Right kidney (tissue), 1 donor: ENCODE results near the gene GNS.
"Not testable (repeated sequence)": the region's sequence is repeated elsewhere in the genome, so short reads cannot be mapped to it uniquely, and the experiment has no call there.

Experiments
- DNase-seq: peaks from one replicate; pipeline ENCODE4 v3.0.0-alpha.2; 2016

The GNS gene

DNA sequence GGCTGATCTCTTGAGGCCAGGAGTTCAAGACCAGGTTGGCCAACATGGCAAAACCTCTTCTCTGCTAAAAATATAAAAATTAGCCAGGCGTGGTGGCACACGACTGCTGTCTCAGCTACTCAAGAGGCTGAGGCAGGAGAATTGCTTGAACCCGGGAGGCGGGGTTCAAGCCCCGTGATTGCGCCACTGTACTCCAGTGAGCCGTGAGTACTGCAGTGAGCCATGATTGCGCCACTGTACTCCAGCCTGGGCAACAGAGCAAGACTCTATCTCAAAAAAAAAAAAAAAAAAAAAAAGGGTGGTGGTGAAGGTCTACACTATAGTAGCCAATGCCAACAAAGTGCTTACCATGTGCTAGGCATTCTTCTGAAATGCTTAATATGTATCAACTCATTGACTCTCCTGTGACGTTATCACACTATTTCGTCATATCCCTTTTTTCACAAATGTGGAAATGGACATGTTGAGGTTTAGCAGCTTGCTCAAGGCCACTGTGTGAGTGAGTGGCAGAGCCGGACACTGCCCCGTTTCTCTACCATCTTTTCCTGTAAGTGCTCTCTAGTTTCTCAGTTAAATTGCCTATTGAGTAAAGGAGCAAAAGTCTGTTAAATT is 59.6 kb downstream of the GNS start:
- DNase-seq = no peak

DNA sequence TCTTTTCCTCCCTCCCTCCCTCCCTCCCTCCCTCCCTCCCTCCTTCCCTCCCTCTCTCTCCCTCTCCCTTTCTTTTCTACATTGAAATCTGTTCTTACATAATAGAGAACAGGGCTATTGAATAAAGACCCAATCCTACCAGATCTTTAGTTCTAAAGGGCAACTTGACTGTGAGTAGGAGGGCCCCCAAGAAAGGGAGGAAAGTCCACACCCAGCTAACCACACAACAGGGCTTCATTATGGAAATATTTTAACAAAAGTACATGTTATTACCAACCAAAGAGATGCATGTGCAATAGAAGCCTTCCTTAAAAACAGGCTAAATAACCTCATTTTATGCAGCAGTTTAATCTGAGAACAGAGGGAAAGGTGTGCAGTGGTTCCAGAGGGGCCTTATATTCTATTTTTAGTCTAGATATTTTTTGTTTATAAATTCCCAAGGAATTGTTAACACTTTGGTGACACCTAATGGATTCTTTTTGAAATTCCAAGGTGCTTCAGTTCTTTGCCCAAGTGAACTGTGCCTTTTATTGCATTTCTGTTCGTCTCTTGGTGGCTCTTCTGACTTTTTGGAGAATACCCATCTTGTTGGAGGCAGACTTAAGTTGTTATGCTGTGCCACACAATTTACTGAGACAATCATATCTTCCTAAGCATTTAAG is 63.0 kb downstream of the GNS start:
- no peak for DNase-seq

DNA sequence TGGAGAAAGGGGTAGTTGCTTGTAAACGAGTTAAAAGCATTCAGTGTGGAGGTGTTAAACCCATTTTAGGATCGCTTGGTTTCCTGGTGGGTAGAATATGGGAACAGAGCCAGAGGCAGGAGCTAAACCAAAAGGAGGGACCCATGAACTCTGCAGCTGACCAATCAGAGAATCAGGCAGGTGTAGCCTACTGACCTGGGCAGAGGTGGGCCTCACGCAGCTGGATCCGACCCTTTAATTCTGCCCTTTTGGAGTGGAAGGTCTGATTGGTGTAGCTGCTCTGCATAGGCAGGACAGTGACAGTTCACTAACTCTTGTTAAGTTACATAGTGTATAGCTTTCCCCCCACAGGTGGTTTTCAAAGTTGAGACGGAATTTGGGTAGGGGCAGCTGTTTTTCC is 63.7 kb downstream of the GNS start:
- DNase-seq = no peak

DNA sequence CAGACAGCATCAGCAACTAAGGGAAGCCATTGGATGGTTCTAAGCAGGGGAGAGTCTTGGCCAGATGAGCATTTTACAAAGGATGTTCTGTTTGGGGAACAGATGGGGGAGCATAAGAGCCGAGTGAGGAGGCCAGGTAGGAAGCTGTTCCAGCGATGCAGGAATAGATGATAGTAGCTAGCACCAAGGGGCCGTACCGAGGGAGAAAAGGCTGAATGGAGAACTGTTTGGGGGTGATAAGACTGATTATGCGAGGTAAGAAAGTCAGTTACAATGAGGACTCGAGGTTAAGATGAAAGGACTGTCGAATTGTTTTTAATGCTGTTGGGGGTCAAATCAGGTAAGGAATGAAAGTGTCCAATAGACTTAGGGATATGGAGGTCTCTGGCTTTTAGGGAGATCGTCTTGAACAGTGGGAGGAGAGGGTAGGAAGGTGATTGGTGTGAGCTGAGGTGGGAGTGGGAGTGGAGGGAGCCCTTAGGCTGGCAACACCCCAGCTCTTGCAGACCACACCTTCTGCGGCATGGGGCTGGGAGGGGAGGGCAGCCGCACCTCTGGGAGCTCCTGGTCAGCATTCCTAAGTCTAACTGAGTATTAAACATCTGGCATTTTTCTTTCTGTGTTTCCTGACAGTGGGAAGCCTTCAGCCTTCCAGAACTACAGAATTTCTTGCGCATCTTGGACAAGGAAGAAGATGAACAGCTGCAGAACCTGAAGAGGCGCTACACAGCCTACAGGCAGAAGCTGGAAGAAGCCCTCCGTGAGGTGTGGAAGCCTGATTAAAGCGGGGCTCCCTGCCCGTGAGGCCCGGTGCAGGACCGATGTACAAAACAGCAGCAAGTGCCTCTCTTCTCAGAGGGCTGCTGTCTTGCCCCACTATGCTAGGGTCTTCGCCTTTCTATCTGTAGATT is 64.8 kb downstream of the GNS start:
- no peak for DNase-seq

DNA sequence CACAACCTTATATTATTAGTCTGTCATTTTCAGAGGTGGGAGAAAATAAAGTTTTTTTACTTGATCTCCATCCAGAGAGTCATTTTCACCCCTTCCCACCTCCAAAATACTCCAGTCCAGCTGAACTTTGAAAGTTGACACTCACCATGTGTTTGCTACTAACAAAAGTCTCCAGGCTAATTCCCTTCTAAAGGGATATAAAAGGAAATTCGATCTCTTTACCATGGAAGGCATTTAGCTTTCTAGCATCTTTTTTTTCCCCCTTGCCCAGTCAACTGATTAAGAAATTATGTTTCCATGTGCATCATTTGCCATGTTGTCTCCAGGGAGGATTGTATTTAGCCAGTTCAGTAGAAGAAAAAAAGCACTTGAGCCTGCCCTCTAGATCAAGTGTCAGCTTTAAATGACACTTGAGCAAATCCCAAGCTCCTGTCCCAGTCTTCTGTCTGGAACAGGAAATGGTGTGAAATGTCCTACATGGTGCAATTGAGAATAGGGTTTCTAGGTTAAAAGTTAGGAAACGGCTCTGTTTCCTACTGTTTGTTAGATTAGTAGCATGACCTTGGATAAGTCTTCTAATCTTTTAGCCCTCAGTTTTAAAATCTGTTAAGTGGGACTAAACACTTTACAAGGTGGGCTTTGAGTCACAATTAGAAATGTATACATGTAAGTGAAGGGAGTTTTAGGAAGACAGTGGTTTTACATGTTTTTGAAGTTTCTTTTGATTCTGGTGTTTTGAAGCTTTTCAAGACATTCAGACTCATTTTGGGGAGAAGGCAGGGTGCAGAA is 67.2 kb downstream of the GNS start:
- peak; percentile 52 for DNase-seq

DNA sequence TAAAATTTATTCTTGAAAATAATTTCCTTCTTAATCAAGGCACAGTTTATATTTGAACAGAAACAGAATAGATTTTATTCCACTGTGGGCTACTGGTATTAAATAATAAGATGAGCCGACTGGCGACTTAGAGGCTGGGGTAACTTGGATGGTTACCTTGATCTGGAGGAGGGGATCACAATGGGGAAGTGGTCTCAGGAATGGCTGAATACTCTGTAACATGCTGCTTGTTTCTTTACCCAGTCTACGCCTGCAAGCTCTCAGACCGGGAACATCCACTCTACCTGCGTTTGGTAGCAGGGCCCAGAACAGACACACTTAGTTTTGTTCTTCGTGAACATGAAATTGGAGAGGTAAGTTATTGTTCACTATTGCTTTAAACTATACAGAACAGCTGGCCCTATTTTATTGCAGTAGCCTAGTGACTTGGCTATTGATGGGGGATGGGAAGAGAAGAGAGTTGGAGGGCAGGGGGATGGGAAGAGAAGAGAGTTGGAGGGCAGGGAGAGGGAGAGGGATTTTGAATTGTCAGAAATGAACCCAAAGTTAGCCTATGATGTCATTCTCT is 67.9 kb downstream of the GNS start:
- peak; percentile 50 for DNase-seq

DNA sequence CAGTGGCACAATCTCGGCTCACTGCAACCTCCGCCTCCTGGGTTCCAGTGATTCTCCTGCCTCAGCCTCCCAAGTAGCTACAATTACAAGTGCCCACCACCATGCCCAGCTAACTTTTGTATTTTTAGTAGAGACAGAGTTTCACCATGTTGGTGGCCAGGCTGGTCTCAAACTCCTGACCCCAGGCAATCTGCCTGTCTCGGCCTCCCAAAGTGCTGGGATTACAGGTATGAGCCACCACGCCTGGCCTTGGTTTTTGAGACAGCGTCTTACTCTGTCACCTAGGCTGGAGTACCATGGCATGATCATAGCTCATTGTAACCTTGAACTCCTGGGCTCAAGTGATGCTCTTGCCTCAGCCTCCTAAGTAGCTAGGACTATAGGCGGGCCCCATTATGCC is 69.0 kb downstream of the GNS start:
- not testable (repeated sequence) for DNase-seq

DNA sequence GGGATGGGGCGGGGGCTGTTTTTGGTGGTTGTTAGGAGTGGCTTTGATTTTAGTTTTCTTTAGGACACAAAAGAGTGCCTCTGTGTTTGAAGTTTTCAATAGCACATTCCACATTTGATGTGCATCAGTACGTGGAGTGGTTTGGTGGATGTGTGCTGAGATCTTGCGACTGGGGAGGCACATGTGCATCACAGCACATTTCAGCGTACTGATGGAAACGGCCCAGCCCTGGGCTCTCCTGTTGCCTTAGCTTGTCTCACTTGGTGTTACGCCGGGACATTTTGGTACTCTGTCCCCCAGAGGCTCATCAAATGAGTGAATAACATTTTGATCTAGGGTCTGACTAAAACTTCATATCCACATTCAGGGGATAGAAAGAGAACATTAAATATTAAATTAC is 70.5 kb downstream of the GNS start:
- no peak for DNase-seq

DNA sequence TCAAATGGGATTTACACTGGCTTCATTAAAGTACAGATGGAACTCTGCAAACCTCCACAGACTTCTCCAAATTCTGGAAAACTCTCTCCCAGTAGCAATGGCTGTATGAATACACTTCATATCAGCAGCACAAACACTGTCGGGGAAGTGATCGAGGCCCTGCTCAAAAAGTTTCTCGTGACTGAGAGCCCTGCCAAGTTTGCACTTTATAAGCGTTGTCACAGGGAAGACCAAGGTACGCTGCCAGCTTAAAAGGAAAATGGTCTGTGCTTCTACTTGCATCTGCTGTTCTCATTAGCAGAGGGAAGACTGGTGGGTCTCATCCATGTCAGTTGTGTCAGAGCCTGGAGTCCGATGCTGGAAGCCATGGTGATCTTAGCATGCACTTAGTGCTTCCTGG is 71.0 kb downstream of the GNS start:
- no peak for DNase-seq

DNA sequence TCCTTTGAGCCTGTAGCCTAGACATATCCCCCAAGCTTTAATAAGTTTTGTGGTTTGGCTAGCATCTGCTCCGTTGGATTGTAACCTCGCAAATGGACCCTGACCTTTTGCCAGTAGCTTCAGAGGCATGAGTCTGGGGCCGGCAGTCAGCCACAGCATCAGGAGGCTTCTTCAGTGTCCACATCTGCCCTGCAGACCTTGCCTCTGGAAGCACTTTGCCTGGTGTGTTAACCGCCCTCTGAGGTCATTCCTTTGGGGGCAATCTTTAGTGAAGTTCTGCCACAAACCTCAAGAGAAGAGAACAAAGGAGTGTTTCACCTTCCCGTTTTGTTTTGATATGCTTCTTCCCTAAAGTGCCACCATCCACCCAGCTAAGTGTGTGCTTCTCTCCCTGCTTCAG is 71.4 kb downstream of the GNS start:
- DNase-seq = no peak

DNA sequence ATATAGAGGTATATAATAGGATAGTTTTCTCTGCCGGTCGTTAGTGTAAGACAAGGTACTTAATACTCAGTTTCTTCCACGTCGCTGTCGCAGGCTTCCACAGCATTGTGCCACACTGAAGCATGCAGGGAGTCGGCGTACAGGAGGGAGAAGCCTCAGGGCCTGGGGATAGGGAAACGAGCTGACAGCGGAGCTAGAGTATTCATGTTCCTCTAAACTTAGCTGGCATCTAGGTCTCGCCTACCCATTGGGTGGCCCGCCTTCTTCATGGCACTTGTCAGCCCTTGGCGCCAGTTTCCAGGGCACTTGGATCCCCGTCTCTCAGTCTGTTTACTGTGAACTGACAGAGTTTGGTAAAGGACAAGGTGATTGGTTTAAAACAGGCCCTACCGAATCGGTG is 73.6 kb downstream of the GNS start:
- no peak for DNase-seq

DNA sequence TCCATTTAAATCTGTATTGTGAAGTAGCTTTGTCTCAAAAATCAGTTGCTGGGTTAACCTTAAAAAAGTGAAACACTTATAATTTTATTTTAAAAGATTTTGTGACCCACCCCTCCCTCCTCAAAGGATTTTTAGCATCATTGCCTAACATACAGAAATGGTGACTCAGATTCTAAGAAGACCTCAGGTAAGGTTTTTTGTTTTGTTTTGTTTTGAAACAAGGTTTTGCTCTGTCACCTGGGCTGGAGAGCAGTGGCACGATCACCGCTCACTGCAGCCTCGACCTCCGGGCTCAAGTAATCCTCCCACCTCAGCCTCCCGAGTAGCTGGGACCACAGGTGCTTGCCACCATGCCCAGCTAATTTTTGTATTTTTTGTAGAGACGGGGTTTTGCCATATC is 74.2 kb downstream of the GNS start:
- no peak for DNase-seq

DNA sequence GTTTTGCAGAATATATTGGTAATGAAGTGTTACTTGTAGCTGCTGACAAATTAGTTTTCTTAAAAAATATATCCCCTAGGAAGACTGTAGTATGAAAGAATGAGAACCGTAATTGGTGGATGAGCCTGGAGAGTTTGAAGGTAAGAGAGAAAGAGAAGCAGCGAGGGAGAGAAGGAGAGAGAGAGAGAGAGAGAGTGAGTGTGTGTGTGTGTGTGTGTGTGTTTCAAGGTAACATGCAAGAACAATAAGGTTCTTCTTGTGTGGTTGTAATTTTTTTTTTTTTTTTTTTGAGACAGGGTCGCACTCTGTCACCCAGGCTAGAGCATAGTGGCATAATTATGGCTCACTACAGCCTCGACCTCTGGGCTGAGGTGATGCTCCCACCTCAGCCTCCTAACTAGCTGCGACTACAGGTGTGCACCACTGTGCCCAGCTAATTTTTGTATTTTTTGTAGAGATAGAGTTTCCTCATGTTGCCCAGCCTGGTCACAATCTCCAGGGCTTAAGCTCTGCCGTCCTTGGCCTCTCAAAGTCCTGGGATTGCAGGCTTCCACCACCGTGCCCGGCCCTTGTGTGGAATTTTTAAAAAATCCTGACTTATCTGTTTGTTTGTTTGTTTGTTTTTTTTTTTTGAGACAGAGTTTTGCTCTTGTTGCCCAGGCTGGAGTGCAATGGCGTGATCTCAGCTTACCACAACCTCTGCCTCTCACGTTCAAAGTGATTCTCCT is 75.2 kb downstream of the GNS start:
- DNase-seq = no peak

DNA sequence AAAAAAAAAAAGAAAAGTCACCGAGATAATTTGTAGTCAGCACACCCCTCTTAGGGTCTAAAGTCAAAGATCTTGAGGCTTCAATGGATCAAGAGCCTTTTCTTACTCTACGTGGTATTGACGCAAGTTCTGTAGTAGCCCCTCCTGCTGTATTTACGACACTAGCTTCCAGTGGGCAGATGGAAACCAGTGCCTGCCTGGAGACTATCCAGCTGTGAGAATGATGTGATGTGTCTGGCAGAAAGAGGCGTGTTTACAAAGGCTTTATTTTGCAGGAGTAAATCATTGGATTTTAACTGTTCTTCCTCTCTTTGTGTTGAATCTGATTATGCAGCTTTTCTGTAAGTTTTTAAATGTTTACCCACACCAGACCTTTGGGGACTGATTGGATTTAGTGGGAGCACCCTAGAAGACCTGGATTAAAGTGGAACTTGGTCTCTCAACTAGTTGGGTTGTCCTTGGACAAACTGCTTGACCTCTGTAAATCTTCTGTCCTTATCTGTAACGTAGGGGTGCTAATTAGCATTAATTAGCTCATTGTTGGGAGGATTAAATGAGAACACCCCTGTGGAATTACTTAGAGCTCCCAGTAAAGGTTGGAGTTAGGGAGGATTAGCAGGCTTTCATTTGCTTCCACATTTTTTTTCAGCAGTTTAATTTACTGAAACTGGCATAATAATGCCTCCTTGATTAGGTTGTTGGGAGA is 76.5 kb downstream of the GNS start:
- no peak for DNase-seq

DNA sequence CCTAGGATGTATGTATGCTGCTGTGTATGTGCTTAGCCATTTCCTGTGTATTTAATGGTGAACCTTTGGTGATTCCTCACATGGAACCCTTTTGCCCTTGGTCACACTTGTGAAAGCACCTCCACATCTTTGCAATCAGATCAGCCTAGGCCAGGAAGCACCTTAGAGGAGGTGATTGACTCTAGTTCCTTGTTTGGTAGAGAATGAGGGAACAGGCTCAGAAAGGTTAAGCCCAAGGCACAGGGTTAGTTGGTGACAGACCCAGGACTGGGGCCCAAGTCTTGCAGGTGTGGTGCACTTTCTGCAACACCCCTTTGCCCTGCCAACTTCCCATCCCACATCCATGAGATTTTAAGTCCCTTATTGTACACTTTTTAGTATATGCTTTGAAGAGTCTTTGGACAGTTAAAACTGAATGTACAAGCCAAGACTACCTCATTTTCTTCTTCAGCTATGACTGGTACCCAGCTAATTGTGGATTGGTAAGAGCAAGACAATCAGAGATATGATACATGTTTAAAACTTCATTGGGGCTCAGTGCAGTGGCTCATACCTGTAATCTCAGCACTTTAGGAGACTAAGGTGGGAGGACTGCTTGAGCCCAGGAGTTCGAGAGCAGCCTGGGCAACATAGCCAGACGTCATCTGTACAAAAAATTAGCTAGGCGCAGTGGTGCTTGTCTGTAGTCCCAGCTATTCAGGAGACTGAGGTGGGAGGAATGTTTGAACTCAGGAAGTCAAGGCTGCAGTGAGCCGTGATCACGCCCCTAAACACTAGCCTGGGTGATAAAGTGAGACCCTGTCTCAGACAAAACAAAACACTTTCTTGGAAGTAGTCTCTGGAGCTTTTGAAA is 77.8 kb downstream of the GNS start:
- DNase-seq = no peak

DNA sequence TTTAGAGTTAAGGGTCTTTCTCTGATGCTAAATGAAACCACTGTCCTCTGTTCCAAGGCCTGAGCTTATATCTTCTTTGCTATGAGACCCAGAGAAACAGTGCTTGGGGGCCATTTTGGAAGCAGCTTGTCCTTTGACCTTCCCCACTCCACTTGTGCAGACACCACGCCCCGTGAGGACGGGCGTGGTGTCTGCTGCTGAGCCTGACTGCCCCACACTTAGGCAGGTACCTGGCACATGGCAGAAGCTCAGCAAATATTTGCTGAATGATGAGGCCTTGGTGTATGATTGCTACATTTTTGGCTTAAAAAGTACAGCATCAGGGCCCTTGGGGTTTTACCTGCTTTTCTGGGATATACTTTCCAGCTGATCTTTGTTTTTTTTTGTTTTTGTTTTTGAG is 79.0 kb downstream of the GNS start:
- DNase-seq = no peak

DNA sequence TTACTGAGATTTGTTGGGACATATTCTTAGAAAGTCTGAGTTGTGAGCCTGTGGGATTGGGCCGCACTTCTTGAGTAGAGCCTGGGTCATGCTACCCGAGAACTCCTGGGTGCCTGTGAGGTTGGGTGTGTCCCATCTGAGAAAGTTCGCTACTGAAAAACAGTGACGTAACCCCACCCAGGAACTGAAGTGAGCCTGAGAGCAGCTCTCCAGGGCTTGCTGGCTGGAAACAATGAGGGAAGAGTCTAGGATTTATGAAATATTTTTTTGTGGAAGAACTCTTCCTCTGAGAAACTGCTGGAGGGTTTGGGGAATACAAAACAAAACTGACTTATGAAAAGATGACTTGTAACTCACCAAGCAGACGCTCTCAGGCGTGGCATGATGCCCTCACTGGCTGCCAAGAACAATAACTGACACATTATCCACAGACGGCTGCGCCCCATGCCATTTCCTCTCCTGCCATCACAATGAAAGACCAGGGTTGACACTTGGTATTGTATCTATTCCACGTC is 79.7 kb downstream of the GNS start:
- DNase-seq = no peak

DNA sequence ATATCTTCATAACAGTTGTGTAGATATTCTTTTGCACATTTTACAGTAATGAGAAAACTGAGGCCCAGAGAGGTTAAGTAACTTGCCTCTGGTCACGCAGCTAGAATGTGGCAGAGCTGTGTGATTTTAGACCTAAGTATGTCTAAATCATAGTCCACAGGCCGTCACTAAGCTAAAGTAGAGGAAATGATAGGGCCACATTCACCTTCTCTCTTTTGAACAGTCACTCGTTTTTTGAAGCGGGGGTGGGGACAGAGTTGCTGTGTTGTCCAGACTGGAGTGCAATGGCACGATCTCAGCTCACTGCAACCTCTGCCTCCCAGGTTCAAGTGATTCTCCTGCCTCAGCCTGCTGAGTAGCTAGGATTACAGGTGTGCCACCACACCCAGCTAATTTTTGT is 80.4 kb downstream of the GNS start:
- DNase-seq = no peak

DNA sequence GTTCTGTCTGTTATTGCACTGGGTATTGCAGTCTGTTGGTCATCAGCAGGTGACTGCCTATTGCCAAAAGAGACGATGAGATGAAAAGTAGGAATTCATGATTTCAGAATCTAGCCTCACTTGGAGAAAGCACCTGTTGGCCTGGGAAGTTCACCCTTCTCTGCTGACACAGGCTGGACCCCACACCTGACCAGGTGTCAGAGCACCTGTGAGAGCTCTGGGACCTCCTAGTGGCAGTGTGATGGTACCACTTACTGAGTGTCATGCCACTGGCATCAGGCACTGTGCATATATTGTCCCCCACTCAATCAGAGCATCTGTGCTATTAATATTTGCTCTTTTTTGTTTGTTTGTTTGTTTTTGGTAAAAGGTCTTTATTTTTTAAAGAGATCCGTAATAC is 81.0 kb downstream of the GNS start:
- DNase-seq = no peak

DNA sequence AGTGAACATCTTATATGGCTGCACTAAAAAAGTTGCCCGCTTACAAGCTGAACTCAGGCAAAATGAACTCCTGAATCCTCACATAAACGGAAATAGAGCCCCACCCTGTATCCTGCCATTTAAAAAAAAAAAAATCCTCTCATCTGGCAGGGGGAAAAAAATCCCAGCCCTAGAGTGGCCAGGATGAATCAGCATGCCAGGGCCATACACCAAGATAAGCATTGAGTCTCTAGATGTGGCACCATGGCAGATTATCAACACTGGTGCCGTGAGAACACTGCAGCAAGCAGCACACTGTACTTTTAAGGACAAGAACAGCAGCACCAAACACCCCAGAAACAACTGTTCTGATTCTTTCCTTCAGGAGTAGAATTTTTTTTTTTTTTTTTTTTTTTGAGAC is 83.4 kb downstream of the GNS start:
- DNase-seq = no peak
